ENCODE results near the gene NPM3. TPM values are rescaled to one million over a fixed set of nuclear protein-coding genes. Genes with fewer than 3 reads are reported as not detected.
A peak's percentile ranks its signal among the peaks of the same experiment; 100 is the strongest.

The NPM3 gene
- polyA plus RNA-seq, 1 of the 3 experiments (the other 2 are of a cell fraction), result 105 TPM

DNA sequence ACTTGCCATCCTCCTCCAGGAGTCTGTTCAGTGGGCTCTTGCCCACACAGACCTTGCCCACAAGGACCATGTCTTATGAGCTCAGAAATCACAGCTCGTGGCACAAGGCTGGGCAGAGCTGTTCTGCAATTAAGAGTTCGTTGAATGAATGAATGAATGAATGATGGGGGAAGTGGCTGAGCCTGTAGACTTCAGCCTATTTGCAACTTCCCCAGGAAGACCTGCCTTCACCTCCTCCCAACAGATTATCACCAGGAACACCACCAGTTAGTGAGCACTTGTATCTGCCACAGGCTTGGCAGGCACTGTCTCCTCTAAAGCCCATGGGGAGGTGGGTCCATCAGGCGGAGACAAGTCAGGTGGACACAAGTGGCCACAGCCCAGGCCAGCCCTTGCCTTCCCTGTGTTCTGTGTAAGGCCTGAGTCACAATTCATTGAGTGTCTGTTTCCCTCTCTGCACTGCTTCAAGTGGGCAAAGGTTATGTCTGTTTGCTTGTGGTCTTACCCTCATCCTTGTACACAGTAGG is 5.6 kb downstream of the NPM3 start:
- Histone ChIP-seq H3K4me2 (no peak overlapping the region), H3K79me2 (ENCODE audit: insufficient read depth) (peaks cover 4% of the 10 kb centered on the region), H3K9ac (no peak overlapping the region), H3K27ac (ENCODE audit: low read depth in 2 of 2, low read length in 1 of 2) (no peak overlapping the region), H3K9me2 (no peaks in the 10 kb centered on the region), H3K27me3 (ENCODE audit: insufficient read depth) (no peaks in the 10 kb centered on the region), H3K9me3 (no peaks in the 10 kb centered on the region), H3F3A (replicated peaks; ENCODE audit: insufficient read depth) (peaks cover 2% of the 10 kb centered on the region), H3K4me3 (ENCODE audit: low read depth in 2 of 2, low read length in 1 of 2) (no peak overlapping the region), H4K20me1 (ENCODE audit: insufficient read depth) (no peaks in the 10 kb centered on the region), H3K4me1 (ENCODE audit: control insufficient read depth in 1 of 2, insufficient read depth in 2 of 2, low read depth in 1 of 2, low read length in 1 of 2) (peaks cover 0 to 16% of the 10 kb centered on the region in 2 experiments; a peak in 1 of 4 replicates), H2AFZ (ENCODE audit: low read depth) (no peak overlapping the region), H3K36me3 (replicated peaks in 1 of 2; ENCODE audit: control insufficient read depth in 1 of 2, insufficient read depth in 2 of 2, low read length in 1 of 2) (no peaks in the 10 kb centered on the region)
- ChIA-PET CTCF (interaction anchor here (0.6 to 11.7 kb wide), 2 partner anchors 173 to 563 kb away, joined by 4 to 297 read pairs; no protein-coding TSS in a partner anchor), POLR2A (no interaction called here)
- peak; percentile 21 for DNase-seq
- TF ChIP-seq EZH2phosphoT487 (IDR thresholded peaks at IDR 0.05; ENCODE audit: borderline replicate concordance, low read depth), result no peak
- TF ChIP-seq TAF1 (IDR thresholded peaks at IDR 0.05; ENCODE audit: borderline replicate concordance, low read depth, low read length), result no peak
- TF ChIP-seq, protein P1, sequence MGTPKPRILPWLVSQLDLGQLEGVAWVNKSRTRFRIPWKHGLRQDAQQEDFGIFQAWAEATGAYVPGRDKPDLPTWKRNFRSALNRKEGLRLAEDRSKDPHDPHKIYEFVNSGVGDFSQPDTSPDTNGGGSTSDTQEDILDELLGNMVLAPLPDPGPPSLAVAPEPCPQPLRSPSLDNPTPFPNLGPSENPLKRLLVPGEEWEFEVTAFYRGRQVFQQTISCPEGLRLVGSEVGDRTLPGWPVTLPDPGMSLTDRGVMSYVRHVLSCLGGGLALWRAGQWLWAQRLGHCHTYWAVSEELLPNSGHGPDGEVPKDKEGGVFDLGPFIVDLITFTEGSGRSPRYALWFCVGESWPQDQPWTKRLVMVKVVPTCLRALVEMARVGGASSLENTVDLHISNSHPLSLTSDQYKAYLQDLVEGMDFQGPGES (IDR thresholded peaks at IDR 0.05; ENCODE audit: low read depth, low read length), result no peak
- no peak for TF ChIP-seq NRF1 (IDR thresholded peaks at IDR 0.05; ENCODE audit: low read depth, low read length)
- TF ChIP-seq, protein P2, sequence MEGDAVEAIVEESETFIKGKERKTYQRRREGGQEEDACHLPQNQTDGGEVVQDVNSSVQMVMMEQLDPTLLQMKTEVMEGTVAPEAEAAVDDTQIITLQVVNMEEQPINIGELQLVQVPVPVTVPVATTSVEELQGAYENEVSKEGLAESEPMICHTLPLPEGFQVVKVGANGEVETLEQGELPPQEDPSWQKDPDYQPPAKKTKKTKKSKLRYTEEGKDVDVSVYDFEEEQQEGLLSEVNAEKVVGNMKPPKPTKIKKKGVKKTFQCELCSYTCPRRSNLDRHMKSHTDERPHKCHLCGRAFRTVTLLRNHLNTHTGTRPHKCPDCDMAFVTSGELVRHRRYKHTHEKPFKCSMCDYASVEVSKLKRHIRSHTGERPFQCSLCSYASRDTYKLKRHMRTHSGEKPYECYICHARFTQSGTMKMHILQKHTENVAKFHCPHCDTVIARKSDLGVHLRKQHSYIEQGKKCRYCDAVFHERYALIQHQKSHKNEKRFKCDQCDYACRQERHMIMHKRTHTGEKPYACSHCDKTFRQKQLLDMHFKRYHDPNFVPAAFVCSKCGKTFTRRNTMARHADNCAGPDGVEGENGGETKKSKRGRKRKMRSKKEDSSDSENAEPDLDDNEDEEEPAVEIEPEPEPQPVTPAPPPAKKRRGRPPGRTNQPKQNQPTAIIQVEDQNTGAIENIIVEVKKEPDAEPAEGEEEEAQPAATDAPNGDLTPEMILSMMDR (IDR thresholded peaks at IDR 0.05), result no peak
- no peak for TF ChIP-seq RXRA (IDR thresholded peaks at IDR 0.05; ENCODE audit: borderline replicate concordance, low read depth)
- TF ChIP-seq GATA2 (CRISPR knock-in tag; IDR thresholded peaks at IDR 0.05), result no peak
- no peak for TF ChIP-seq JUND (IDR thresholded peaks at IDR 0.05)
- TF ChIP-seq POLR2AphosphoS5 (IDR thresholded peaks at IDR 0.05; ENCODE audit: low read depth, low read length), result no peak
- no peak for TF ChIP-seq EP300 (IDR thresholded peaks at IDR 0.05; ENCODE audit: borderline replicate concordance in 1 of 2, low read depth in 1 of 2, low read length in 1 of 2)
- TF ChIP-seq ELF1 (IDR thresholded peaks at IDR 0.05), result no peak
- TF ChIP-seq RAD21 (IDR thresholded peaks at IDR 0.05; ENCODE audit: low read length), result no peak
- TF ChIP-seq RCOR1 (IDR thresholded peaks at IDR 0.05; ENCODE audit: low read length), result no peak
- TF ChIP-seq, protein P3, sequence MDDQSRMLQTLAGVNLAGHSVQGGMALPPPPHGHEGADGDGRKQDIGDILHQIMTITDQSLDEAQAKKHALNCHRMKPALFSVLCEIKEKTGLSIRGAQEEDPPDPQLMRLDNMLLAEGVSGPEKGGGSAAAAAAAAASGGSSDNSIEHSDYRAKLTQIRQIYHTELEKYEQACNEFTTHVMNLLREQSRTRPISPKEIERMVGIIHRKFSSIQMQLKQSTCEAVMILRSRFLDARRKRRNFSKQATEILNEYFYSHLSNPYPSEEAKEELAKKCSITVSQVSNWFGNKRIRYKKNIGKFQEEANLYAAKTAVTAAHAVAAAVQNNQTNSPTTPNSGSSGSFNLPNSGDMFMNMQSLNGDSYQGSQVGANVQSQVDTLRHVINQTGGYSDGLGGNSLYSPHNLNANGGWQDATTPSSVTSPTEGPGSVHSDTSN (IDR thresholded peaks at IDR 0.05), result no peak
- TF ChIP-seq, protein P4, sequence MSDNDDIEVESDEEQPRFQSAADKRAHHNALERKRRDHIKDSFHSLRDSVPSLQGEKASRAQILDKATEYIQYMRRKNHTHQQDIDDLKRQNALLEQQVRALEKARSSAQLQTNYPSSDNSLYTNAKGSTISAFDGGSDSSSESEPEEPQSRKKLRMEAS (IDR thresholded peaks at IDR 0.05; ENCODE audit: low read depth), result no peak
- 93% methylated on average over 3 of the region's 3 CpGs for WGBS (ENCODE audit: low lambda C conversion rate)

Measured in SK-N-SH (cell line).